Measurements from ENCODE around the gene FAM131C. TPM values are rescaled to one million over a fixed set of nuclear protein-coding genes. Genes with fewer than 3 reads are reported as not detected.

The FAM131C gene
- total and polyA plus RNA-seq, 2 experiments from 2014 or later: 0.71 to 1.3 TPM

GRCh38 chr1:16011936-16012589 is 61.4 kb downstream of the FAM131C start:
- Histone ChIP-seq H3K79me2 (replicated peaks; ENCODE audit: insufficient read depth) (no peaks in the 10 kb centered on the region), H3K36me3 (ENCODE audit: insufficient read depth) (no peaks in the 10 kb centered on the region), H2AFZ (peak overlapping the region; percentile 87; the same call in 1 of the 2 replicates), H3K4me3 (peak overlapping the region; percentile 61), H3K4me1 (ENCODE audit: insufficient read depth) (peaks cover 30% of the 10 kb centered on the region), H3K27ac (ENCODE audit: low read depth) (peak overlapping the region; percentile 87), H3K9me2 (ENCODE audit: insufficient read depth) (no peaks in the 10 kb centered on the region), H3K4me2 (peak overlapping the region; percentile 83), H3F3A (replicated peaks; ENCODE audit: low read depth) (peaks cover 6% of the 10 kb centered on the region; the same call in 1 of the 2 replicates), H4K20me1 (replicated peaks; ENCODE audit: insufficient read depth) (no peaks in the 10 kb centered on the region), H3K27me3 (ENCODE audit: insufficient read depth) (no peaks in the 10 kb centered on the region)
- no peak overlapping the region; the same call in 1 of the 2 replicates for H3K27ac Mint-ChIP-seq
- DNase-seq (ENCODE audit: low spot score): no peak
- peak overlapping the region; percentile 59; the same call in 2 of the 3 replicates for H3K4me3 Mint-ChIP-seq
- no peaks in the 10 kb centered on the region for H3K36me3 Mint-ChIP-seq (ENCODE audit: low read depth)
- H3K4me1 Mint-ChIP-seq: peaks cover 46% of the 10 kb centered on the region
- peaks cover 16% of the 10 kb centered on the region for H3K27me3 Mint-ChIP-seq (ENCODE audit: insufficient read depth, low read depth, poor library complexity)
- ATAC-seq: no peak
- TF ChIP-seq ZNF331 (CRISPR knock-in tag; IDR thresholded peaks at IDR 0.05; ENCODE audit: low read depth) (no peak), POLR2AphosphoS5 (IDR thresholded peaks at IDR 0.05; ENCODE audit: low read depth) (no peak), JUNB (IDR thresholded peaks at IDR 0.05; ENCODE audit: unreplicated experiment) (no peak)
- no peaks in the 10 kb centered on the region for H3K9me3 Mint-ChIP-seq

DNA sequence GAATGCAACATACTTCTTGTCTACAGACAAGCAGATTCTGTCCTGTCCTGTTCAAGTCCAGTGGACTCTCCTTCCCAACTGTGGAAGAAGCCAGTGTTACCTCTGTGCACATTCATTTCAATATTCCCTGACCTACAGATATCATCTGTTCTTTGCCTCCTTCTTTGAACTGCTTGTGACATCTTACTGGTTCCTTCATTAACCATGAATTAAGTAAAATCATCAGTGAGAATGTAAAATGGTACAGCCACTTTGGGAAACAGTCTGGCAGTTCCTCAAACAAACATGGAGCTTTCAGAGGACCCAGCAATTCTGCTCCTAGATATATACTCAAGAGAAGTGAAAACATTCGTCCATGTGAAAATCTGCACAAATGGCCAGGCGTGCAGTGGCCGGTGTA is 62.6 kb downstream of the FAM131C start:
- H3K27ac Mint-ChIP-seq: no peak overlapping the region
- no peak overlapping the region for H2AFZ ChIP-seq
- no peak for ATAC-seq
- no peaks in the 10 kb centered on the region for H3K36me3 Mint-ChIP-seq (ENCODE audit: low read depth)
- H3K4me3 ChIP-seq: no peak overlapping the region
- no peak overlapping the region for H3K4me3 Mint-ChIP-seq
- no peak overlapping the region for H3K27ac ChIP-seq (ENCODE audit: low read depth)
- peaks cover 39% of the 10 kb centered on the region for H3K4me1 Mint-ChIP-seq
- H3K4me2 ChIP-seq: no peak overlapping the region
- no peaks in the 10 kb centered on the region for H3K9me3 Mint-ChIP-seq
- H3K27me3 ChIP-seq (ENCODE audit: insufficient read depth): no peaks in the 10 kb centered on the region
- H3K79me2 ChIP-seq (replicated peaks; ENCODE audit: insufficient read depth): no peaks in the 10 kb centered on the region
- H3F3A ChIP-seq (replicated peaks; ENCODE audit: low read depth): peaks cover 6% of the 10 kb centered on the region; the same call in 1 of the 2 replicates
- H3K27me3 Mint-ChIP-seq (ENCODE audit: insufficient read depth, low read depth, poor library complexity): peaks cover 16% of the 10 kb centered on the region
- H3K4me1 ChIP-seq (ENCODE audit: insufficient read depth): peaks cover 19% of the 10 kb centered on the region
- H3K36me3 ChIP-seq (ENCODE audit: insufficient read depth): no peaks in the 10 kb centered on the region
- H4K20me1 ChIP-seq (replicated peaks; ENCODE audit: insufficient read depth): no peaks in the 10 kb centered on the region
- no peak for DNase-seq (ENCODE audit: low spot score)
- no peaks in the 10 kb centered on the region for H3K9me2 ChIP-seq (ENCODE audit: insufficient read depth)
- TF ChIP-seq, protein P1, sequence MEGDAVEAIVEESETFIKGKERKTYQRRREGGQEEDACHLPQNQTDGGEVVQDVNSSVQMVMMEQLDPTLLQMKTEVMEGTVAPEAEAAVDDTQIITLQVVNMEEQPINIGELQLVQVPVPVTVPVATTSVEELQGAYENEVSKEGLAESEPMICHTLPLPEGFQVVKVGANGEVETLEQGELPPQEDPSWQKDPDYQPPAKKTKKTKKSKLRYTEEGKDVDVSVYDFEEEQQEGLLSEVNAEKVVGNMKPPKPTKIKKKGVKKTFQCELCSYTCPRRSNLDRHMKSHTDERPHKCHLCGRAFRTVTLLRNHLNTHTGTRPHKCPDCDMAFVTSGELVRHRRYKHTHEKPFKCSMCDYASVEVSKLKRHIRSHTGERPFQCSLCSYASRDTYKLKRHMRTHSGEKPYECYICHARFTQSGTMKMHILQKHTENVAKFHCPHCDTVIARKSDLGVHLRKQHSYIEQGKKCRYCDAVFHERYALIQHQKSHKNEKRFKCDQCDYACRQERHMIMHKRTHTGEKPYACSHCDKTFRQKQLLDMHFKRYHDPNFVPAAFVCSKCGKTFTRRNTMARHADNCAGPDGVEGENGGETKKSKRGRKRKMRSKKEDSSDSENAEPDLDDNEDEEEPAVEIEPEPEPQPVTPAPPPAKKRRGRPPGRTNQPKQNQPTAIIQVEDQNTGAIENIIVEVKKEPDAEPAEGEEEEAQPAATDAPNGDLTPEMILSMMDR (conservative IDR thresholded peaks at IDR 0.05; ENCODE audit: low read depth in 2 of 2): no peak
- no peak for TF ChIP-seq STAT1 (IDR thresholded peaks at IDR 0.05; ENCODE audit: unreplicated experiment)
- TF ChIP-seq ETS1 (IDR thresholded peaks at IDR 0.05): no peak
- TF ChIP-seq, protein P2, sequence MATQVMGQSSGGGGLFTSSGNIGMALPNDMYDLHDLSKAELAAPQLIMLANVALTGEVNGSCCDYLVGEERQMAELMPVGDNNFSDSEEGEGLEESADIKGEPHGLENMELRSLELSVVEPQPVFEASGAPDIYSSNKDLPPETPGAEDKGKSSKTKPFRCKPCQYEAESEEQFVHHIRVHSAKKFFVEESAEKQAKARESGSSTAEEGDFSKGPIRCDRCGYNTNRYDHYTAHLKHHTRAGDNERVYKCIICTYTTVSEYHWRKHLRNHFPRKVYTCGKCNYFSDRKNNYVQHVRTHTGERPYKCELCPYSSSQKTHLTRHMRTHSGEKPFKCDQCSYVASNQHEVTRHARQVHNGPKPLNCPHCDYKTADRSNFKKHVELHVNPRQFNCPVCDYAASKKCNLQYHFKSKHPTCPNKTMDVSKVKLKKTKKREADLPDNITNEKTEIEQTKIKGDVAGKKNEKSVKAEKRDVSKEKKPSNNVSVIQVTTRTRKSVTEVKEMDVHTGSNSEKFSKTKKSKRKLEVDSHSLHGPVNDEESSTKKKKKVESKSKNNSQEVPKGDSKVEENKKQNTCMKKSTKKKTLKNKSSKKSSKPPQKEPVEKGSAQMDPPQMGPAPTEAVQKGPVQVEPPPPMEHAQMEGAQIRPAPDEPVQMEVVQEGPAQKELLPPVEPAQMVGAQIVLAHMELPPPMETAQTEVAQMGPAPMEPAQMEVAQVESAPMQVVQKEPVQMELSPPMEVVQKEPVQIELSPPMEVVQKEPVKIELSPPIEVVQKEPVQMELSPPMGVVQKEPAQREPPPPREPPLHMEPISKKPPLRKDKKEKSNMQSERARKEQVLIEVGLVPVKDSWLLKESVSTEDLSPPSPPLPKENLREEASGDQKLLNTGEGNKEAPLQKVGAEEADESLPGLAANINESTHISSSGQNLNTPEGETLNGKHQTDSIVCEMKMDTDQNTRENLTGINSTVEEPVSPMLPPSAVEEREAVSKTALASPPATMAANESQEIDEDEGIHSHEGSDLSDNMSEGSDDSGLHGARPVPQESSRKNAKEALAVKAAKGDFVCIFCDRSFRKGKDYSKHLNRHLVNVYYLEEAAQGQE (IDR thresholded peaks at IDR 0.05; ENCODE audit: unreplicated experiment): no peak
- TF ChIP-seq CREB1 (CRISPR knock-in tag; IDR thresholded peaks at IDR 0.05; ENCODE audit: low read depth): no peak
- no peak for TF ChIP-seq JUNB (IDR thresholded peaks at IDR 0.05; ENCODE audit: unreplicated experiment)
- TF ChIP-seq EZH2phosphoT487 (IDR thresholded peaks at IDR 0.05; ENCODE audit: unreplicated experiment): no peak
- TF ChIP-seq ZNF114 (CRISPR knock-in tag; IDR thresholded peaks at IDR 0.05): no peak

All from GM23338 (cell line).